ENCODE data around the gene ZNF710.
"Not testable (repeated sequence)": the region's sequence is repeated elsewhere in the genome, so short reads cannot be mapped to it uniquely, and the experiment has no call there.

ZNF710 gene

DNA sequence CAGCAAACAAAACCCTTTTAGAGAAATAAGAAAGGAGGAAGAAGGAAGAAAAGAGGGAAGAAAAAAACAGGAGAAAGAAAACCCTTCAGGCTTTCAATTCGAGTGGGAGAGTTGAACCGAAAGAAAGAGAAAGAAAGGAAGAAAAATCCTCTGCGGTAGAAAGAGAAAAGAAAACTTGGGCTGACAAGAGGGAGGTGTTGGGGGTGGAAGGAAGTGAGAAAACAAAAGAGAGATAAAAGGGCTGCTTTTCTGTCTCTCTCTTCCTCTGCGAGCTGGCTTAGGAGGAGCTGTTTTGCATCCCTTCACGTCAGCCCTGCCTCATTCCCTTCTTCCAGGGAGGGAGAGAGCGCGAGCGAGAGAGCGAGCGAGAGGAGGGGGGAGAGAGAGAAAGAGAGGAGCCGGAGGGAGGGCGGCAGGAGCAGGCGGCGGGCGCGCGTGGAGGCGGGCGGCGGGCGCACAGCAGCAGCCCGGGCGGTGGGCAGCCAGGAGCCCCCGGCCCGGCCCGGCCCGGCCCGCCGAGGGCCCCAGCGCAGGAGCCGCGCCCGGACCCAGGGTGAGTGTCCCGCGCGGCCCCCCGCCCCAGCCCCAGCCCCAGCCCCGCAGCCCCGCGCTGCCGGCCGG lies at the start of gene ZNF710:
TSS of gene ZNF710 (plus strand) at position 263 of the 621 bp plus-strand sequence. CDS start 65,814 bp downstream, outside the sequence.
- peak in 1 of 2 experiments; percentile 26 for DNase-seq

- no peak for DNase-seq
Observed at GRCh38 chr15:89954541-89954940, 46.6 kb upstream of the ZNF710 start.

DNA sequence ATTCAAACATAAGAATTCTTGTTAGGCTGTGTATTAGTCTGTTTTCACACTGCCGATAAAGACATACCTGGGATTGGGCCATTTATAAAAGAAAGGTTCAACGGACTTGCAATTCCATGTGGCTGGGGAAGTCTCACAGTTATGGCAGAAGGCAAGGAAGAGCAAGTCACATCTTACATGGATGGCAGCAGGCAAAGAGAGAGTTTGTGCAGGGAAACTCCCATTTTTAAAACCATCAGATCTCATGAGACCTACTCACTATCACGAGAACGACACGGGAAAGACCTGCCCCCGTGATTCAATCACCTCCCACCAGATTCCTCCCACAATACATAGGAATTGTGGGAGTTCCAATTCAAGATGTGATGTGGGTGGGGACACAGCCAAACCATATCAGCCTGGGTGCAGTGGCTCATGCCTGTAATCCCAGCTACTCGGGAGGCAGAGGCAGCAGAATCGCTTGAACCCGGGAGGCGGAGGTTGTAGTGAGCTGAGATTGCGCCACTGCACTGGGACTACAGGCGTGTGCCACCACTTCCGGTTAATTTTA lies 45.6 kb upstream of the ZNF710 start:
- DNase-seq, result not testable (repeated sequence)

- DNase-seq, result no peak
Observed at GRCh38 chr15:89958107-89958805, 42.9 kb upstream of the ZNF710 start.

DNA sequence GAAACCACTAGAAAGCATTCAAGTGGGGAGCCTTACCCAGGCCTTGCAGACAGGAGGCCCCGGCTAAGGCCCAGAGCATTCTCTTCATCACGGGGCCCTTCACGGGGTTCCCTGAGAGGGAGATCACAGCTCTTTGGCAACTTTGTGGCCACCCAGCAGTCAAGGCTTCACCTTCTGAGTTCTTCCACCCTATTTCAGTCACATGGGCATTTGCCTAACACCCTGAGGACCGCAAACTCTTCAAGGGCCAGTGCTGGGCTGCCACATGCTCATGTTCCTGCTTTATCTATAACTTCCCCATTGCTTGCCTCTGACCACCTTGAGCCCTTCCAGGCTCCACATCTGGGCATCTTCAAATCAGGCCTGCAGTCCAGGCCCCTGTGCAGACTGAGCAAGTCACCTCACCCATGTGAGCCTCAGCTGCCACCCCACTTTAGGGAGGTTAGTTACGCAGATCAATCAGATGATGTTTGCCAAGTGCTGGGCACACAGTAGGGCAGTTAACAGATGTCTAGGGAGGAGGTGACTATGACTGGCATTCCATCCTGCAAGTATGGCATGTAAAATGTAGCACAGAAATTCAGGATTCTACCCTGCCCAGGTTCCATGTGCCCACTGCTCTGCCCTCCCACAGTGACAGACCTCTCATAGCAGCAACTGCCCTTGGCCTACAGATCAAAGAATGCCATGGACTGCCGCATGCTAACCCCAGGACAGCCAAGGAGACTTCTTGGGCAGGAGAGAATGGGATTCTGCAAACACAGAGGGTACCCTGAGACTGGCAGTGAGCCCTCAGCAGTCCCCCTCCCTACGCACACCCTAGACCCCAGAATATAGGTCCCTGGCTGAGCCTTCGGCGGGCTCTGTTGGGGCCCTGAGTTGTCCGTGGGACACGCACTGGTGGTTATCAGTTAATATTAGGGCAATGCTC lies 37.6 kb upstream of the ZNF710 start:
- DNase-seq, result no peak

GRCh38 chr15:89964232-89964954 lies 36.7 kb upstream of the ZNF710 start:
- no peak for DNase-seq

- DNase-seq, result no peak
Observed at GRCh38 chr15:89967881-89968280, 33.2 kb upstream of the ZNF710 start.

DNA sequence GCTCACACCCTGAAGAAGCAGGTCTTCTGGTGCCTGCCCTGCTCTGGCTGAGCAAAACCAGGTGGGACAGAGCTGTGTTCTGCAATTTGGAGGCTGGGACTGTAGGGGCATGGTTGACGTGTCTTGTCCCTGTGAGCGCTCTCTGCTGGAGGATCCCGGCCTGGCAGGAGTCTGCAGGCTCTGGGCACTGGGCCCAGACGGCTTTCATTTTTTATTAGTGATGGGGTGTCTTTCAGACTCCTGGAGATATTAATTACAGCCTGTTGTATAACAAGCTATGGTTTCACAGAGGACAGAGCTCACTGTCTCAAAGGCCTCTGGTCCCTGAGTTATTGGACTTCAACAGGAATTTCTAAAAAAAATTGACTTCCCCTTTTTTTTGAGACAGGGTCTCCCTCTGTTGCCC lies 29.5 kb upstream of the ZNF710 start:
- peak in 1 of 2 experiments; percentile 45 for DNase-seq

DNA sequence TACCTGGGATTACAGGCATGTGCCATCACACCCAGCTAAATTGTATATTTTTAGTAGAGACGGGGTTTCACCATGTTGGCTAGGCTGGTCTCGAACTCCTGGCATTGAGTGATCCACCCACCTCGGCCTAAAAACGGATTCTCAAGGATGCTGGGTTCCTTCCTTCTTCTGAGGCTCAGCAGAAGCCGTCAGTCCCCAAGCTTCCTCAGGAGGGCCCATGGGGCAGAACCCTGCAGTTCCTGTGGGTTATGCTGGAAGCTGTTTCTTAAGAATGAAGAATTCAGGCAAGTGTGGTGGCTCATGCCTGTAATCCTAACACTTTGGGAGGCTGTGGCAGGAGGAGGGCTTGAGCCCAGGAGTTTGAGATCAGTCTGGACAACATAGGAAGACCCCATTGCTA lies 29.0 kb upstream of the ZNF710 start:
- DNase-seq, result no peak

DNA sequence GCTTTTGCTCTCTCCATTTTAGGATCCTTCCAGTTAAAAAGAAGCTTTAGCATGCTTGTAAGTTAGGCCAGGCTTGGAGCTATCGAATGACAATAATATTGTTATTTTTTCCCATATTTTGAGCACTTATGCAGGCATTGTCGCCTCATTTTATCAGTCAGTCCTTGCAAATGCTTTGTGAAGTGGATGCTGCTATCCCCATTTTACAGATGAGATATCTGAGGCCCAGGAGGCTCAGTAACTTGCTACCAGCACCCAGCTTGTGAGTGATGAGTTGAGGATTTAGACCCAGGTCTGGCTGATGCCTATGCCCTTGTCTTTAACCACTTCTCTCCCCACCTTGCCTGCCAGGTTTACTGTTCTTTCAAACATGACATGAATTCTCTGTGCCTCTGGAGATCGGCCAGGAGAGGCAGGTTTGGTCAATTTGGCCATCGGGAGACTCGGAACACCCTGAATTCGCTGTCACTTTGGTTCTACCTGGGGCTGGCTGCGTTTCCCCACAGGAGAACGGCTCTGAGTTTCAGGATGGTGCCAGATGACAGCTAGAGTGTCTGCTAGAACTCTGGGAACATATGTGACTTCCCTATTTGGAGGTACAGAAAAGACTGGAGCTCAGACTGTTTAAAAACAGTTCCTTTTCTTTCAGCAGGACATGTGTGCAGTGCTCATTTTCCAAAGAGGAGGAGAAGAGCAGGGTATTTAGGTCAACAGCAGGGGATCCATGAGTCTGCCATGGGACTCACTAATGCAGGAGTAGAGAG lies 25.5 kb upstream of the ZNF710 start:
- DNase-seq, result no peak

- no peak for DNase-seq
Observed at GRCh38 chr15:89976246-89976600, 24.9 kb upstream of the ZNF710 start.

DNA sequence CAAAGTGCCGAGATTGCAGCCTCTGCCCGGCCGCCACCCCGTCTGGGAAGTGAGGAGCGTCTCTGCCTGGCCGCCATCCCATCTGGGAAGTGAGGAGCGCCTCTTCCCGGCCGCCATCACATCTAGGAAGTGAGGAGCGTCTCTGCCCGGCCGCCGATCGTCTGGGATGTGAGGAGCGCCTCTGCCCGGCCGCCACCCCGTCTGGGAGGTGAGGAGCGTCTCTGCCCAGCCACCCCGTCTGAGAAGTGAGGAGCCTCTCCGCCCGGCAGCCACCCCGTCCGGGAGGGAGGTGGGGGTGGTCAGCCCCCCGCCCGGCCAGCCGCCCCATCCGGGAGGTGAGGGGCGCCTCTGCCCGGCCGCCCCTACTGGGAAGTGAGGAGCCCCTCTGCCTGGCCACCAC lies 23.3 kb upstream of the ZNF710 start:
- DNase-seq, result not testable (repeated sequence)

DNA sequence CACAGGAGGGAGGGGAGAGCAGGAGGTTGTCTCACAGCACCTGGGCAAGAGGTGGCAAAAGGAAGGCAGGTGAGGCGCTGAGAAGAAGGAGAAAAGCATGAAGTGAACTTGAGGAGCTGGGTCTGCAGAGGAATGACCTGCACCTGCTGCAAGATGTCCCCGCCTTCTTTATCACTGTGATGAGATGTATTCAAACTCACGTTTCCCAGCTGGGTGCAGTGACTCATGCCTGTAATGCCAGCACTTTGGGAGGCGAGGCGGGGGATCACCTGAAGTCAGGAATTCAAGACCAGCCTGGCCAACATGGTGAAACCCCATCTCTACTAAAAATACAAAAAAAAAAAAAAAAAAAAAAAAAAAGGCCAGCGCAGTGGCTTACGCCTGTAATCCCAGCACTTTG lies 22.2 kb upstream of the ZNF710 start:
- DNase-seq, result no peak

DNA sequence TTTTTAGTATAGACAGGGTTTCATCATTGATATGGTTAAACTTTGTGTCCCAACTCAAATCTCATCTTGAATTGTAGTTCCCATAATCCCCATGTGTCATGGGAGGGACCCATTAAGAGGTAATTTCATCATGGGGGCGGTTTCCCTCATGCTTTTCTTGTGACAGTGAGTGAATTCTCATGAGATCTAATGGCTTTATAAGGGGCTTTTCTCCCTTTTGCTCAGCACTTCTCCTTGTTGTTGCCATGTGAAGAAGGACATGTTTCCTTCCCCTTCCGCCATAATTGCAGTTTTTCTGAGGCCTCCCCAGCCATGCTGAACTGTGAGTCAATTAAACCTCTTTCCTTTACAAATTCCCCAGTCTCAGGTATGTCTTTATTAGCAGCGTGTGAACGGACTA lies 20.2 kb upstream of the ZNF710 start:
- no peak for DNase-seq

DNA sequence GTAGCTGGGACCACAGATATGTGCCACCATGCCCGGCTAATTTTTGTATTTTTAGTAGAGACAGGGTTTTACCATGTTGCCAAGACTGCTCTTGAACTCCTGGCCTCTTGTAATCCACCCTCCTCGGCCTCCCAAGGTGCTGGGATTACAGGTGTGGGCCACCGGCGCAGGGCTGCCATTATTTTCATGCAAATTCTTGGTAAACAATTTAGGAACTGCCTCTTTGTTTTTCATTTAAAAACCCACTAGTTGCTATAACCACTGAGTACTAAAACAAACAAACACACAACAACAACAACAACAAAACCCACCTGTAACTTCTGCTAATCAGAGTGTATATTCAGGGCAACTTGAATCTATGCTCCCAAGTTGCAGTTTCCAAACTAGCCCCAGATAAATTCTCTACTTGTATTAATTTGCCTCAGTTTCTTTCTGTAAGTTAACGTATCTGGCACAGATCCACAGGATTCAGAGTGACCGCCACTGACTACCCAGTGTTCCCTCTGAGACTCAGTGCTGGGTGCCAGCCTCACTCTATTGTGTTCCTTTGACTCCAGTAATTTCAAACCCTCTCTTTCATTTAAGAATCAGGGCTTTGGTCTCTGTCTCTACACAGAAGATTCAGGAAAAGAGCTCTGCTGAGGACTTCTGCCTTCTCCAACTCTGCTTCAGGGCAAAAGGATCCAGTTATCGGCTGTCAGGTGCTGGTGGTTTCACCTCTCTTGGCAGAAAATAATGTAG lies 18.6 kb upstream of the ZNF710 start:
- DNase-seq, result no peak

- no peak for DNase-seq
Observed at GRCh38 chr15:89984001-89984400, 17.1 kb upstream of the ZNF710 start.

DNA sequence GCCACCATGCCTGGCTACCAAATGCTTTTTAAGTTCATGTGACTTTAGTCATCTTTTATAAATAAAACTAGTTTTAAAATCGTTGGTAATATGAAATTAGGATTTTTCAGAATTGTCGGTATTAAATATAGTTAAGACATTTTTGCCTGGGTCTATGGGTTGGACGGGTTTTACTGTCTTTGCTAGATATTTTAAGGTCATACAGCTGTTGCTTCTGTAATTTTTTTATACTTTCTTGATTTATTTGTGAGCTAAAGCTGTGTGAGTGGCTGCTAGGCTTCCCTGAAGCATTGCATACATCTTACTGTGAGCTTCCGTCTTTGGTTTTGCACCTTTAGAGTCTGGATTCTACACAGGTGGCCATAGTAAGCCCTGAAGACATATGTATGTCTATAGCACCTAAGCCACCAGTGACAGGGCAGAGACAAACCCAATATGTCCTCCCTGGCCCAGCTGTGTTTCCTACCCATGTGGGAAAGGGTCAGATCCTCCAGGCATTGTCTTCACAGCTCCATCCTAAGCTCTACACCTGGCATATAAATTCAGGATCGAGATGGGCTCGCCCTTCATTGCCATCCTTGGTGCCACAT lies 16.6 kb upstream of the ZNF710 start:
- DNase-seq, result no peak

GRCh38 chr15:89985111-89985510 lies 16.0 kb upstream of the ZNF710 start:
- no peak for DNase-seq

GRCh38 chr15:89991312-89991711 lies 9.8 kb upstream of the ZNF710 start:
- no peak for DNase-seq

DNA sequence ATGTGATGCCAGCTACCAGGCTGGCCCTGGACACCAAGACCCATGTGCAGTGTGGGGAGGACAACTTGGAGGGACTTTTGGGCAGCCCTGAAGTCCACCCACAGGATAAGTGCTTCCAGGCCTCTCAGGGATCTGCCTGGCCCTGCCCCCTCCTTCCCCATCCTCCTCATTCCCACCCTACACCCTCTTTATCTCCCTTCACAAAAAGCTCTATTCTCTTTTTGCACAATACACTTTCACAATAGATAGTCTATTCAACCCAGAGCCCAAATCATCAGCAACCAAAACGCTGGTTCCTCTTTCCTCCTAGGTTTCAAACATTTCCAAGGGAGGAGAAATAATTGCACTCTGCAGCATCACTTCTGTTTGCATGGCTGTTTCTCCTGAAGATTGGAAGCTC lies 7.8 kb upstream of the ZNF710 start:
- DNase-seq, result no peak

- DNase-seq, result no peak
Observed at GRCh38 chr15:89997079-89997478, 4.0 kb upstream of the ZNF710 start.

All from NCI-H446 (cell line).